ENCODE results near the gene TRAPPC13. TPM values are rescaled to one million over a fixed set of nuclear protein-coding genes. Genes with fewer than 3 reads are reported as not detected.

The TRAPPC13 gene
- total and polyA plus RNA-seq, 2 of the 13 experiments (the other 11 are each of a cell fraction or from before 2014, with no cell fraction given): 8.4 to 19.6 TPM

DNA sequence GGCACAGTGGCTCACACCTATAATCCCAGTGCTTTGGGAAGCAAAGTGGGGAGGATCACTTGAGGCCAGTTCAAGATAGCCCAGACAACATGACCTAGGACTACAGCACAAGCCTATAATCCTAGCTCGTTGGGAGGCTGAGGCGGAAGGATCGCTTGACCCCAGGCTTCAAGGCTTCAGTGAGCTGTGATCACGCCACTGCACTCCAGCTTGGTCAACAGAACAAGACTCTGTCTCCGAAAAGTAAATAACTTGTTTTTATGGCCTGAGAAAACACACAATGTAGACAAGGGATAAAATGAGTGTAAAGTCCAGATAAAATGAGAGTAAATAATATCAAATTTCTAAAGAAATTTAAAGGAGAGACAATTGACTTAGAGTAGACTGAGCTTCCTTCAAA is 26.3 kb downstream of the TRAPPC13 start (continued):
- TF ChIP-seq, protein P1, sequence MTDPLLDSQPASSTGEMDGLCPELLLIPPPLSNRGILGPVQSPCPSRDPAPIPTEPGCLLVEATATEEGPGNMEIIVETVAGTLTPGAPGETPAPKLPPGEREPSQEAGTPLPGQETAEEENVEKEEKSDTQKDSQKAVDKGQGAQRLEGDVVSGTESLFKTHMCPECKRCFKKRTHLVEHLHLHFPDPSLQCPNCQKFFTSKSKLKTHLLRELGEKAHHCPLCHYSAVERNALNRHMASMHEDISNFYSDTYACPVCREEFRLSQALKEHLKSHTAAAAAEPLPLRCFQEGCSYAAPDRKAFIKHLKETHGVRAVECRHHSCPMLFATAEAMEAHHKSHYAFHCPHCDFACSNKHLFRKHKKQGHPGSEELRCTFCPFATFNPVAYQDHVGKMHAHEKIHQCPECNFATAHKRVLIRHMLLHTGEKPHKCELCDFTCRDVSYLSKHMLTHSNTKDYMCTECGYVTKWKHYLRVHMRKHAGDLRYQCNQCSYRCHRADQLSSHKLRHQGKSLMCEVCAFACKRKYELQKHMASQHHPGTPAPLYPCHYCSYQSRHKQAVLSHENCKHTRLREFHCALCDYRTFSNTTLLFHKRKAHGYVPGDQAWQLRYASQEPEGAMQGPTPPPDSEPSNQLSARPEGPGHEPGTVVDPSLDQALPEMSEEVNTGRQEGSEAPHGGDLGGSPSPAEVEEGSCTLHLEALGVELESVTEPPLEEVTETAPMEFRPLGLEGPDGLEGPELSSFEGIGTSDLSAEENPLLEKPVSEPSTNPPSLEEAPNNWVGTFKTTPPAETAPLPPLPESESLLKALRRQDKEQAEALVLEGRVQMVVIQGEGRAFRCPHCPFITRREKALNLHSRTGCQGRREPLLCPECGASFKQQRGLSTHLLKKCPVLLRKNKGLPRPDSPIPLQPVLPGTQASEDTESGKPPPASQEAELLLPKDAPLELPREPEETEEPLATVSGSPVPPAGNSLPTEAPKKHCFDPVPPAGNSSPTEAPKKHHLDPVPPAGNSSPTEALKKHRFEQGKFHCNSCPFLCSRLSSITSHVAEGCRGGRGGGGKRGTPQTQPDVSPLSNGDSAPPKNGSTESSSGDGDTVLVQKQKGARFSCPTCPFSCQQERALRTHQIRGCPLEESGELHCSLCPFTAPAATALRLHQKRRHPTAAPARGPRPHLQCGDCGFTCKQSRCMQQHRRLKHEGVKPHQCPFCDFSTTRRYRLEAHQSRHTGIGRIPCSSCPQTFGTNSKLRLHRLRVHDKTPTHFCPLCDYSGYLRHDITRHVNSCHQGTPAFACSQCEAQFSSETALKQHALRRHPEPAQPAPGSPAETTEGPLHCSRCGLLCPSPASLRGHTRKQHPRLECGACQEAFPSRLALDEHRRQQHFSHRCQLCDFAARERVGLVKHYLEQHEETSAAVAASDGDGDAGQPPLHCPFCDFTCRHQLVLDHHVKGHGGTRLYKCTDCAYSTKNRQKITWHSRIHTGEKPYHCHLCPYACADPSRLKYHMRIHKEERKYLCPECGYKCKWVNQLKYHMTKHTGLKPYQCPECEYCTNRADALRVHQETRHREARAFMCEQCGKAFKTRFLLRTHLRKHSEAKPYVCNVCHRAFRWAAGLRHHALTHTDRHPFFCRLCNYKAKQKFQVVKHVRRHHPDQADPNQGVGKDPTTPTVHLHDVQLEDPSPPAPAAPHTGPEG (CRISPR knock-in tag; IDR thresholded peaks at IDR 0.05): no peak
- TF ChIP-seq SMARCC2 (IDR thresholded peaks at IDR 0.05) (no peak), JDP2 (CRISPR knock-in tag; IDR thresholded peaks at IDR 0.05; ENCODE audit: borderline replicate concordance) (no peak), TIGD3 (CRISPR knock-in tag; IDR thresholded peaks at IDR 0.05; ENCODE audit: borderline replicate concordance) (no peak), ZSCAN20 (CRISPR knock-in tag; IDR thresholded peaks at IDR 0.05; ENCODE audit: borderline replicate concordance) (no peak), FOXJ3 (CRISPR knock-in tag; IDR thresholded peaks at IDR 0.05; ENCODE audit: borderline replicate concordance) (peak; percentile 51; the same call in 1 of the 2 replicates), ZNF251 (CRISPR knock-in tag; IDR thresholded peaks at IDR 0.05) (no peak), GLI4 (CRISPR knock-in tag; IDR thresholded peaks at IDR 0.05; ENCODE audit: borderline replicate concordance) (no peak), ZNF775 (CRISPR knock-in tag; IDR thresholded peaks at IDR 0.05; ENCODE audit: borderline replicate concordance) (no peak), KLF6 (CRISPR knock-in tag; IDR thresholded peaks at IDR 0.05) (0 out of 2 replicates have a peak, but pooled peaks have one; percentile 51), ZNF207 (IDR thresholded peaks at IDR 0.05; ENCODE audit: borderline replicate concordance) (no peak), ZNF3 (CRISPR knock-in tag; IDR thresholded peaks at IDR 0.05) (no peak), U2AF1 (optimal IDR thresholded peaks at IDR 0.05; ENCODE audit: low read depth, low read length) (no peak), EEA1 (CRISPR knock-in tag; IDR thresholded peaks at IDR 0.05; ENCODE audit: borderline replicate concordance) (no peak), CBFB (CRISPR knock-in tag; IDR thresholded peaks at IDR 0.05) (no peak), ZNF747 (CRISPR knock-in tag; IDR thresholded peaks at IDR 0.05; ENCODE audit: borderline replicate concordance) (no peak), ZNF276 (CRISPR knock-in tag; IDR thresholded peaks at IDR 0.05; ENCODE audit: low read depth) (no peak), POLR2A (IDR thresholded peaks at IDR 0.05; ENCODE audit: insufficient read depth in 1 of 2, low read depth in 2 of 2, low read length in 2 of 2) (no peak), KAT7 (CRISPR knock-in tag; IDR thresholded peaks at IDR 0.05; ENCODE audit: borderline replicate concordance) (no peak), STAT5B (CRISPR knock-in tag; IDR thresholded peaks at IDR 0.05) (no peak), ZSCAN30 (CRISPR knock-in tag; IDR thresholded peaks at IDR 0.05) (no peak)
- TF ChIP-seq, protein P2, sequence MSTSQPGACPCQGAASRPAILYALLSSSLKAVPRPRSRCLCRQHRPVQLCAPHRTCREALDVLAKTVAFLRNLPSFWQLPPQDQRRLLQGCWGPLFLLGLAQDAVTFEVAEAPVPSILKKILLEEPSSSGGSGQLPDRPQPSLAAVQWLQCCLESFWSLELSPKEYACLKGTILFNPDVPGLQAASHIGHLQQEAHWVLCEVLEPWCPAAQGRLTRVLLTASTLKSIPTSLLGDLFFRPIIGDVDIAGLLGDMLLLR (CRISPR knock-in tag; IDR thresholded peaks at IDR 0.05): no peak
